ENCODE data around the gene STAT5B. TPM values are rescaled to one million over a fixed set of nuclear protein-coding genes. Genes with fewer than 3 reads are reported as not detected.

Gene STAT5B
- total and polyA plus RNA-seq, 2 of the 8 experiments (the other 6 are each of a cell fraction or from before 2014, with no cell fraction given), result 35.3 to 52.6 TPM

DNA sequence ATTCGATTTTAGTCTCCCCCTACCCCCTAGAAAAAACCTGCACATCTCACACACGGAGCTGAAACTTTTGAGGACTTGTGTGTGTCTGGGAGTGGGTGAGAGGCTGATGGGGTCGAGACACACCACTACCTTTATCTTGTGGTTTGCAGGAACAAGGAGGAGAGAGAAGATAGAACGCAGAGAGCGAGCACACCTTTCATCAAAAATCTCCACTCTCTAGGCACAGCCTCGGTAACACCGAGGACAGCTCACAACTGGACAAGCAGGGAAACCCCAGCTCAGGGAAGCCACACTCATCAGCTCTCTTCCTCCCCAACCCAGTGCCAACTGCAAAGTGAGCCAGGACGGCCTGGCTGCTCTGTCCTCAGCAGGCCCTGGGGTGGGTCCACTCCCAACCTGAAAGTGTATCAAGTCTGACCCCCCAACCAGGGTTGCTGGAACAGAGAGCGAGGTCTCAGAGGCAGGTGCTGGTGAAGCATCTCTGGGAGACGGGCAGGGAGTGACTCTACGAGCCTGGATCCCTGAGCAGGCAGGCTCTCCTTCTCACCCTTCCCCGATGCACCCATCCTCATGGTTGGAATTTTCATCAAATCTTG lies 76.7 kb downstream of the STAT5B start (continued):
- TF ChIP-seq, protein P1, sequence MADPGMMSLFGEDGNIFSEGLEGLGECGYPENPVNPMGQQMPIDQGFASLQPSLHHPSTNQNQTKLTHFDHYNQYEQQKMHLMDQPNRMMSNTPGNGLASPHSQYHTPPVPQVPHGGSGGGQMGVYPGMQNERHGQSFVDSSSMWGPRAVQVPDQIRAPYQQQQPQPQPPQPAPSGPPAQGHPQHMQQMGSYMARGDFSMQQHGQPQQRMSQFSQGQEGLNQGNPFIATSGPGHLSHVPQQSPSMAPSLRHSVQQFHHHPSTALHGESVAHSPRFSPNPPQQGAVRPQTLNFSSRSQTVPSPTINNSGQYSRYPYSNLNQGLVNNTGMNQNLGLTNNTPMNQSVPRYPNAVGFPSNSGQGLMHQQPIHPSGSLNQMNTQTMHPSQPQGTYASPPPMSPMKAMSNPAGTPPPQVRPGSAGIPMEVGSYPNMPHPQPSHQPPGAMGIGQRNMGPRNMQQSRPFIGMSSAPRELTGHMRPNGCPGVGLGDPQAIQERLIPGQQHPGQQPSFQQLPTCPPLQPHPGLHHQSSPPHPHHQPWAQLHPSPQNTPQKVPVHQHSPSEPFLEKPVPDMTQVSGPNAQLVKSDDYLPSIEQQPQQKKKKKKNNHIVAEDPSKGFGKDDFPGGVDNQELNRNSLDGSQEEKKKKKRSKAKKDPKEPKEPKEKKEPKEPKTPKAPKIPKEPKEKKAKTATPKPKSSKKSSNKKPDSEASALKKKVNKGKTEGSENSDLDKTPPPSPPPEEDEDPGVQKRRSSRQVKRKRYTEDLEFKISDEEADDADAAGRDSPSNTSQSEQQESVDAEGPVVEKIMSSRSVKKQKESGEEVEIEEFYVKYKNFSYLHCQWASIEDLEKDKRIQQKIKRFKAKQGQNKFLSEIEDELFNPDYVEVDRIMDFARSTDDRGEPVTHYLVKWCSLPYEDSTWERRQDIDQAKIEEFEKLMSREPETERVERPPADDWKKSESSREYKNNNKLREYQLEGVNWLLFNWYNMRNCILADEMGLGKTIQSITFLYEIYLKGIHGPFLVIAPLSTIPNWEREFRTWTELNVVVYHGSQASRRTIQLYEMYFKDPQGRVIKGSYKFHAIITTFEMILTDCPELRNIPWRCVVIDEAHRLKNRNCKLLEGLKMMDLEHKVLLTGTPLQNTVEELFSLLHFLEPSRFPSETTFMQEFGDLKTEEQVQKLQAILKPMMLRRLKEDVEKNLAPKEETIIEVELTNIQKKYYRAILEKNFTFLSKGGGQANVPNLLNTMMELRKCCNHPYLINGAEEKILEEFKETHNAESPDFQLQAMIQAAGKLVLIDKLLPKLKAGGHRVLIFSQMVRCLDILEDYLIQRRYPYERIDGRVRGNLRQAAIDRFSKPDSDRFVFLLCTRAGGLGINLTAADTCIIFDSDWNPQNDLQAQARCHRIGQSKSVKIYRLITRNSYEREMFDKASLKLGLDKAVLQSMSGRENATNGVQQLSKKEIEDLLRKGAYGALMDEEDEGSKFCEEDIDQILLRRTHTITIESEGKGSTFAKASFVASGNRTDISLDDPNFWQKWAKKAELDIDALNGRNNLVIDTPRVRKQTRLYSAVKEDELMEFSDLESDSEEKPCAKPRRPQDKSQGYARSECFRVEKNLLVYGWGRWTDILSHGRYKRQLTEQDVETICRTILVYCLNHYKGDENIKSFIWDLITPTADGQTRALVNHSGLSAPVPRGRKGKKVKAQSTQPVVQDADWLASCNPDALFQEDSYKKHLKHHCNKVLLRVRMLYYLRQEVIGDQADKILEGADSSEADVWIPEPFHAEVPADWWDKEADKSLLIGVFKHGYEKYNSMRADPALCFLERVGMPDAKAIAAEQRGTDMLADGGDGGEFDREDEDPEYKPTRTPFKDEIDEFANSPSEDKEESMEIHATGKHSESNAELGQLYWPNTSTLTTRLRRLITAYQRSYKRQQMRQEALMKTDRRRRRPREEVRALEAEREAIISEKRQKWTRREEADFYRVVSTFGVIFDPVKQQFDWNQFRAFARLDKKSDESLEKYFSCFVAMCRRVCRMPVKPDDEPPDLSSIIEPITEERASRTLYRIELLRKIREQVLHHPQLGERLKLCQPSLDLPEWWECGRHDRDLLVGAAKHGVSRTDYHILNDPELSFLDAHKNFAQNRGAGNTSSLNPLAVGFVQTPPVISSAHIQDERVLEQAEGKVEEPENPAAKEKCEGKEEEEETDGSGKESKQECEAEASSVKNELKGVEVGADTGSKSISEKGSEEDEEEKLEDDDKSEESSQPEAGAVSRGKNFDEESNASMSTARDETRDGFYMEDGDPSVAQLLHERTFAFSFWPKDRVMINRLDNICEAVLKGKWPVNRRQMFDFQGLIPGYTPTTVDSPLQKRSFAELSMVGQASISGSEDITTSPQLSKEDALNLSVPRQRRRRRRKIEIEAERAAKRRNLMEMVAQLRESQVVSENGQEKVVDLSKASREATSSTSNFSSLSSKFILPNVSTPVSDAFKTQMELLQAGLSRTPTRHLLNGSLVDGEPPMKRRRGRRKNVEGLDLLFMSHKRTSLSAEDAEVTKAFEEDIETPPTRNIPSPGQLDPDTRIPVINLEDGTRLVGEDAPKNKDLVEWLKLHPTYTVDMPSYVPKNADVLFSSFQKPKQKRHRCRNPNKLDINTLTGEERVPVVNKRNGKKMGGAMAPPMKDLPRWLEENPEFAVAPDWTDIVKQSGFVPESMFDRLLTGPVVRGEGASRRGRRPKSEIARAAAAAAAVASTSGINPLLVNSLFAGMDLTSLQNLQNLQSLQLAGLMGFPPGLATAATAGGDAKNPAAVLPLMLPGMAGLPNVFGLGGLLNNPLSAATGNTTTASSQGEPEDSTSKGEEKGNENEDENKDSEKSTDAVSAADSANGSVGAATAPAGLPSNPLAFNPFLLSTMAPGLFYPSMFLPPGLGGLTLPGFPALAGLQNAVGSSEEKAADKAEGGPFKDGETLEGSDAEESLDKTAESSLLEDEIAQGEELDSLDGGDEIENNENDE (IDR thresholded peaks at IDR 0.05; ENCODE audit: insufficient replicate concordance, low read length), result no peak
- TF ChIP-seq GTF2F1 (IDR thresholded peaks at IDR 0.05; ENCODE audit: borderline replicate concordance, low read depth, low read length) (no peak), CBX8 (IDR thresholded peaks at IDR 0.05; ENCODE audit: borderline replicate concordance, low read depth, low read length) (no peak), SIRT6 (IDR thresholded peaks at IDR 0.05; ENCODE audit: low read length) (no peak), CTBP2 (IDR thresholded peaks at IDR 0.05; ENCODE audit: borderline replicate concordance, insufficient read depth, insufficient read length, low read length) (no peak), CEBPB (IDR thresholded peaks at IDR 0.05; ENCODE audit: low read depth, low read length) (no peak), SIX5 (IDR thresholded peaks at IDR 0.05; ENCODE audit: low read depth, low read length) (no peak)

Data from H1 (cell line).